Thyroid gland (tissue), 4 donors: ENCODE data around the gene ORAI1. TPM values are rescaled to one million over a fixed set of nuclear protein-coding genes. Genes with fewer than 3 reads are reported as not detected.

Experiments
- DNase-seq, 2 donors: peaks; one replicate each; pipeline ENCODE4 v3.0.0-alpha.2; 2019
- H3K27ac ChIP-seq, 3 donors: fragments of 200-600 bp; sonication (generic); 1 replicate in 2 of 3; 2 replicates in 1 of 3; pipeline ENCODE4 v1.5.1; 2016 to 2019; ENCODE audit warnings: mild to moderate bottlenecking in 1 of 3, moderate library complexity in 1 of 3
- H3K27me3 ChIP-seq: fragments of 200-600 bp; sonication (generic); one replicate; pipeline ENCODE4 v1.5.1; 2019
- H3K36me3 ChIP-seq, 2 donors: fragments of 200-600 bp; sonication (generic); one replicate each; pipeline ENCODE4 v1.5.1; 2016 to 2019
- H3K4me1 ChIP-seq, 2 donors: fragments of 200-600 bp; sonication (generic); one replicate each; pipeline ENCODE4 v1.5.1; 2017 to 2019
- H3K4me3 ChIP-seq, 3 donors: fragments of 200-600 bp; sonication (generic); replicated peaks in 1 of 3; 1 replicate in 2 of 3; 2 replicates in 1 of 3; pipeline ENCODE4 v1.5.1; 2016; ENCODE audit warnings: mild to moderate bottlenecking in 1 of 3
- H3K9me3 ChIP-seq: fragments of 200-600 bp; sonication (generic); one replicate; pipeline ENCODE4 v1.5.1; 2017
- CTCF ChIP-seq, 6 experiments: fragments of 200-600 bp in 3 of 6; fragments of 450-650 bp in 3 of 6; sonication (generic) in 3 of 6; IDR thresholded peaks; one replicate each; pipeline ENCODE4 v1.5.1; 2016 to 2019; ENCODE audit warnings: antibody characterized with exemption in 6 of 6, mild to moderate bottlenecking in 2 of 6, inconsistent platforms in 1 of 6, moderate library complexity in 1 of 6
- POLR2A ChIP-seq, 2 donors: fragments of 450-650 bp; IDR thresholded peaks; one replicate each; pipeline ENCODE4 v1.6.1; 2017; ENCODE audit warnings: antibody characterized with exemption in 2 of 2, mild to moderate bottlenecking in 2 of 2, moderate library complexity in 1 of 2
- WGBS, 2 donors: methylation state at CpG; one replicate each; pipeline ENCODE4 v1.1.5; 2017; 5-methylcytosine and 5-hydroxymethylcytosine counted together
- intact Hi-C: fragments of 100-400 bp; cut with DNase I; formaldehyde crosslinking; loops from one replicate; pipeline ENCODE4 v1.15.1; 2023
- total RNA-seq, 4 donors: library from RNA; depleted of rRNA; stranded (reverse); fragments of >200 nt; gene quantifications; one replicate each; pipeline ENCODE4 v1.2.3, GENCODE V29; 2016

The ORAI1 gene
- total RNA-seq, 4 donors from 2014 or later = 12.7 to 27.1 (median 17.0) TPM

GRCh38 chr12:121638298-121639202, 12.2 kb downstream of the ORAI1 start:
- WGBS, 2 donors = 94 to 97% methylated on average over 6 to 9 of the region's 14 CpGs
- DNase-seq = no peak
- Histone ChIP-seq H3K9me3 (no peaks in the 10 kb centered on the region), H3K36me3 (peaks cover 3 to 4% of the 10 kb centered on the region in 2 donors), H3K4me3 (no peak overlapping the region), H3K4me1 (peaks cover 0 to 15% of the 10 kb centered on the region in 2 donors), H3K27ac (no peak overlapping the region), H3K27me3 (no peaks in the 10 kb centered on the region)
- intact Hi-C loops = no loop called here
- TF ChIP-seq POLR2A (IDR thresholded peaks at IDR 0.05) = no peak
- TF ChIP-seq CTCF (IDR thresholded peaks at IDR 0.05) = no peak

DNA sequence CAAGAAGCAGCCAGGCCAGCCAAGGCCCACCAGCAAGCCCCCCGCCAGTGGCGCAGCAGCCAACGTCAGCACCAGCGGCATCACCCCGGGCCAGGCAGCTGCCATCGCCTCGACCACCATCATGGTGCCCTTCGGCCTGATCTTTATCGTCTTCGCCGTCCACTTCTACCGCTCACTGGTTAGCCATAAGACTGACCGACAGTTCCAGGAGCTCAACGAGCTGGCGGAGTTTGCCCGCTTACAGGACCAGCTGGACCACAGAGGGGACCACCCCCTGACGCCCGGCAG, 15.0 kb downstream of the ORAI1 start:
- intact Hi-C loops = no loop called here
- no peak for DNase-seq
- 94 to 97% methylated on average over 18 of the region's 18 CpGs for WGBS, 2 donors
- no peak overlapping the region for H3K27ac ChIP-seq
- H3K27me3 ChIP-seq = no peaks in the 10 kb centered on the region
- TF ChIP-seq CTCF (IDR thresholded peaks at IDR 0.05) (no peak), POLR2A (IDR thresholded peaks at IDR 0.05) (no peak)
- H3K36me3 ChIP-seq = peaks cover 3 to 4% of the 10 kb centered on the region in 2 donors
- H3K9me3 ChIP-seq = no peaks in the 10 kb centered on the region
- H3K4me3 ChIP-seq = no peak overlapping the region
- H3K4me1 ChIP-seq = peaks cover 0 to 10% of the 10 kb centered on the region in 2 donors

GRCh38 chr12:121648458-121649028, 22.2 kb downstream of the ORAI1 start:
- H3K36me3 ChIP-seq = no peaks in the 10 kb centered on the region
- 70 to 80% methylated on average over 11 of the region's 11 CpGs for WGBS, 2 donors
- intact Hi-C loops = no loop called here

DNA sequence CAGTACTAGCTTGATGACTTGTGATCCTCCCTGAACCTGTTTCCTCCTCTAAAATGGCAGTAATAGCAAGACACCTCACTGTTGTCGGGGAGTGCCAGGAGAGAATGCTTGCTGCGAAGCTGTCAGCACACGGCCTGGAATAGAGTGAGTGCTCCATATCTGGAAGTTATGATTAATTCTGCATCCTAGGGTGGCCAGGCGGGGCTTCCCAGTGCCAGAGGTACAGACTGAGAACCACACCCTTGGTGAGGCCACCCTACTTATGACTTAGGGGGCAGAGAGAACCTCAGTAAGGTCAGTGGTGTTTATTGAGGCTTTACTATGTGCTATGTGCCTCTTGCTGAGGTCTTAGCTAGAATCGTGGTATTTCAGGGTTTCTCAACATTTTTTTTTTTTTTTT, 23.0 kb downstream of the ORAI1 start:
- 86 to 92% methylated on average over 5 of the region's 5 CpGs for WGBS, 2 donors
- Histone ChIP-seq H3K4me3 (no peak overlapping the region), H3K27me3 (no peaks in the 10 kb centered on the region), H3K9me3 (no peaks in the 10 kb centered on the region), H3K36me3 (no peaks in the 10 kb centered on the region), H3K4me1 (peaks cover 0 to 3% of the 10 kb centered on the region in 2 donors), H3K27ac (no peak overlapping the region)
- DNase-seq = no peak
- intact Hi-C loops = no loop called here
- TF ChIP-seq CTCF (IDR thresholded peaks at IDR 0.05) = no peak
- TF ChIP-seq POLR2A (IDR thresholded peaks at IDR 0.05) = no peak

More at GRCh38 chr12:121648458-121649028, 22.2 kb downstream of the ORAI1 start:
- DNase-seq = no peak
- Histone ChIP-seq H3K4me1 (peaks cover 0 to 3% of the 10 kb centered on the region in 2 donors), H3K27ac (no peak overlapping the region), H3K9me3 (no peaks in the 10 kb centered on the region), H3K4me3 (no peak overlapping the region), H3K27me3 (no peaks in the 10 kb centered on the region)
- no peak for TF ChIP-seq POLR2A (IDR thresholded peaks at IDR 0.05)
- TF ChIP-seq CTCF (IDR thresholded peaks at IDR 0.05) = no peak

GRCh38 chr12:121649819-121650353, 23.6 kb downstream of the ORAI1 start:
- intact Hi-C loops = no loop called here
- 89 to 91% methylated on average over 8 of the region's 8 CpGs for WGBS, 2 donors

More at GRCh38 chr12:121649819-121650353, 23.6 kb downstream of the ORAI1 start:
- TF ChIP-seq POLR2A (IDR thresholded peaks at IDR 0.05) (no peak), CTCF (IDR thresholded peaks at IDR 0.05) (no peak)
- Histone ChIP-seq H3K36me3 (no peaks in the 10 kb centered on the region), H3K27me3 (no peaks in the 10 kb centered on the region), H3K9me3 (no peaks in the 10 kb centered on the region), H3K27ac (no peak overlapping the region), H3K4me1 (peaks cover 0 to 3% of the 10 kb centered on the region in 2 donors), H3K4me3 (no peak overlapping the region)
- no peak for DNase-seq
